ENCODE measurements around the gene ACAP3.

DNA sequence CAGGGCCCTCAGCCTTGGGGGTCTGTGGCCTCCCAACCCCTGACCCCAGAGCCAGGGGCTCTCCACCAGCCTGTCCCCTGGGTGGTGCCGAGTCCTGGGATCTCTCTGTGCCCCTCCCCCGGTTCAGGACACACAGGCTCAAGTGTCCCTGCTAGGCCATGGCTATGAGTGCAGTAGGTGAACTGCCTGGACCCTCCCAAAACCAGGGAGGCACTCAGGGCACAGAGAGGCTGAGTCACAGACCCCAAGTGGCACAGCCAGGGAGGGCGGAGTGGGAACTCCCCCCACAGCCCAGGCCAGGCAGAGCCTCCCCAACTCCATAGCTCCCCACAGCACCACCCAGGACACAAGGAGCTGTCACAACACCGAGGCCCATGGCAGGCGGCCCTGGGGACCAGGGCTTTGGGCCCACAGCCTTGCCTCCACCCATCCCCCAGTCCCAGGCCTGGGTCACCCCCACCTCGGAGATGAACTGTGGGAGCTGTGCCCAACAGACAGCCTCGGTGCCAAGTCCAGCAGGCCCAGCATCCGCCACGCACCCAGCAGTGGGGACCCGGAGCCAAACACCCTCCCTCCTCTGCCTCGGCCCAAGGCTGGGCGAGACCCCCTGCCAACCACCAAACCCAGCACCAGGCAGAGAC is 38.2 kb upstream of the ACAP3 start:
- TF ChIP-seq, protein P1, sequence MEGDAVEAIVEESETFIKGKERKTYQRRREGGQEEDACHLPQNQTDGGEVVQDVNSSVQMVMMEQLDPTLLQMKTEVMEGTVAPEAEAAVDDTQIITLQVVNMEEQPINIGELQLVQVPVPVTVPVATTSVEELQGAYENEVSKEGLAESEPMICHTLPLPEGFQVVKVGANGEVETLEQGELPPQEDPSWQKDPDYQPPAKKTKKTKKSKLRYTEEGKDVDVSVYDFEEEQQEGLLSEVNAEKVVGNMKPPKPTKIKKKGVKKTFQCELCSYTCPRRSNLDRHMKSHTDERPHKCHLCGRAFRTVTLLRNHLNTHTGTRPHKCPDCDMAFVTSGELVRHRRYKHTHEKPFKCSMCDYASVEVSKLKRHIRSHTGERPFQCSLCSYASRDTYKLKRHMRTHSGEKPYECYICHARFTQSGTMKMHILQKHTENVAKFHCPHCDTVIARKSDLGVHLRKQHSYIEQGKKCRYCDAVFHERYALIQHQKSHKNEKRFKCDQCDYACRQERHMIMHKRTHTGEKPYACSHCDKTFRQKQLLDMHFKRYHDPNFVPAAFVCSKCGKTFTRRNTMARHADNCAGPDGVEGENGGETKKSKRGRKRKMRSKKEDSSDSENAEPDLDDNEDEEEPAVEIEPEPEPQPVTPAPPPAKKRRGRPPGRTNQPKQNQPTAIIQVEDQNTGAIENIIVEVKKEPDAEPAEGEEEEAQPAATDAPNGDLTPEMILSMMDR (IDR thresholded peaks at IDR 0.05): no peak
- no peak for TF ChIP-seq POLR2AphosphoS5 (IDR thresholded peaks at IDR 0.05)

Measured in breast epithelium (tissue), 3 donors.